Measurements from ENCODE around the gene DHRS12.

DHRS12 gene

DNA sequence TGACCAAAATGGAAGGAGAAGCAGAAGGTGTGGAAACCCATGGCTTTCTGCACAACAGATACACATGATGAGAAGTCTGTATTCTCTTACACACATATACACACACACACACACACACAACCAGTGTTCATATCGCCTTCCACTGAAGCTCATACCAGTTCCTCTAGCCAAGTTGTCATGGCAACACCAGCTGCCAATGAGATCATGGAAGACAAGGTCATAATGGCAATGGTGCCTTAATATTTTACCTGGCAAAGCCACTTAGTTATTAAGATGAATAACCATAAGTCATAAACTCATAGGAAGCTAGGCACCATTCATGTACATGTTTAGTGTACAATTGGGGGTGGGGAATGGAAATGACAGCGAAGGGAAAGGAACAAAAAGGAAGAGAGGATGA lies 2.6 kb upstream of the DHRS12 start:
- DNase-seq, result no peak

DNA sequence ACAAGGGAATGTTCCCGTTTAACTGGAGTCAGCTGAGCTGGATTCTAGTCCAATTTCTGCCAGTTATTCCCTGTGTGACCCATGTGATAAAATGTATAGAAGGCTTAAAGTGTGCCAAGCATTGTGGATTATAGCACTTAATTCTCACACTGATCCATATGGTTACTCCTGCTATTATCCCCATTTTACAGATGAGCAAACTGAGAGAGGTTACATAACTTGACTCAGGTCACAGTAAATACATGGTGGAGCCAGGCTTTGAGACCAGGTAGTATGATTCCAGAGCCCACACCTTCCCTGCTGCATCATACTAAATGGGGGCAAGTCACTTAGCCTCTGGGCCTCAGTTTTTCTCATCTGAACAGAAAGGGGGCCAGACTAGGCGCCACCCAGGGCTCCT lies 2.0 kb upstream of the DHRS12 start:
- DNase-seq, result no peak

DNA sequence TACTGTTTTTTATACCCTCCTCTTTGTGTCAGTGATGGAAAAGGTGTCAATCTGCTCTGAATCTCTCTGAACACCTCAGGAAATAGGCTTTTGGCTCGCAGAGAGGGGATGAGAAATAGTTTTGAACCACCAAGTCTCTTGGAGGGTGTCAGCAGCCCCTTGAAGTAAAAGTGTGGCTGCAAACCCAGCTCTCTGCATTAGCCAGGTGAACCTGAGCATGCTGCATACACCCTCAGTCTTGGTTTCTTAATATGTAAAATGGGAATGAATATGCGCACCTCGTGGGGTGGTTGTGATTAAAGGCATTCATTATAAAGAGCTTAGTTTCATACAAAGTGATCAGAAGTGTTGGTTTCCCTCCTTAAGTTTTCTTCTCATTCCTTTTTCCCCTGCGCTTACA lies 1.4 kb upstream of the DHRS12 start:
- DNase-seq, result no peak

DNA sequence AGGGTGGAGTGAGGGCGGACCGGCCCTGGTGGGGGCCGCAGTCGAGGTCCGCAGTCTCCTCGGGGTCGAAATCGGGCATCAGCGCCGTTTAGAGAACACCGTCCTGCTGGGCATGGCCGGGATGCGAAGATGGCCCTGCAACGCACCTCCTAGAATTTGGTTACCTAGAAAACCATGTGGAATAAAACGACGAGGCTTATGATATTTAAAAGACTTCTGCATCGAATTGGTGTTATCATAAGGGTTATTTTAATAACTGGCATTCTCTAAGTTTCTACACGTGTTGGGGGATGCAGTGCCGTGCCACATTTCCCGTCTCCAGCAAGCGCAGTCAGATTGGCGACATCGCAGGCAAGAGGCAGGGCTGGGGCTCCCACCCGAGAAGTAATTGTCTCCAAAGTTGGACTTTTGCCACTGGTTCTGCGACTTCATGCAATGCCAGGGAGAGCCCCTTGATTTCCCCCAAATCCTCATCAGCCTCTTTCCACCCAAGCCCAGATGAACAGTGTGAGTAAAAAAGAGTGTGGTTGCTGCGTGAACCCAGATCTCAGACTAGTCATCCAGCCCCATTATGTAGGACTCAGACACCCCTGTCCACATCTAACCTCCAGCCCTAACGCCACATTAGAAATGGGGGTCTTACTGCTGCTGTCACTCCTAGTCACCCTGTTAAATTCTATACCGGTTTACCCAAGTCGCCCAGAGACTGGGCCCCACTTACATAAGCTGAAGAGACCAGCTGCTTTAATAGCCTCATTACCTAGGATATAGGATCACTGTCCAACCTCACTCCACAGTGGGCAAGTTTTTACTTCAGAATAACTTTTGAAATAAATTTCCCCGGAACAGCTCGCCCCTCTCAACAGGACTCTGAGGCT lies 571 bp upstream of the DHRS12 start:
- DNase-seq, result peak; percentile 62

DNA sequence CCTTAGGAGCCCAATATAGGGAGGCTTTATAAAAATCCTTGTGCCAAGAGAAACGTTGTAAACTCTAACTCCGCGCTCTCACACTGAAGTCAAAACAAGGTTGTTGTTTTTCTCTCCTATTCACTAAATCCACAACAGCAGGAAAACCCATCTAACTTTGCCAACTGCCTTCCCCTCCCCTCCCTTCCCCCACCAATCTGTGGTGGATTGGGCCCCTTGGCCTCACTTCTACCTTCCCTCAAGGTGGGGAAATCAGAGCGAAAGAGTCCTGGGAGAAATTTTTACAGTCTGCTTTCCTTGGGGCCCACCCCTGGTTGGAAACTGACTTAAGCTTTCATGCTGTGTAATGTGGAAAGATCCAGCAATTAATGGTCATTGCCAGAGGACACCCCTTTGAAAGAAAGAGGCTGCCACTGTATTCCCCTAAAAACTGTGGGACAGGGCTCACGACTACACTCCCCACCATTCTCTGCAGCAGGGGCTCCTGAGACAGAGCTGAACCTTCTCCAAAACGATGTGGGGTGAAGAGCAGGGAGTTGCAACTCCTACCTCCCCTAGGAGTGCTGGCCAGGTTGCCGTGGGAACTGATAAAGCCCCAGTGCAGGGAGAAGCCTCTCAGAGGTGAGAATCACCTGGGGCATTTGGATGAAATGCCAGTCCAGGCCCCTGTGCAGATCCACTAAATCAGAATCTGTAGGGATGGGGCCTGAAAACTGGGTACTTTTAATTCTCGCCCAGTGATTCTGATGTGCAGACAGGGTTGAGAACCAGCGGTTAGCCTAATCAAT lies 1.1 kb downstream of the DHRS12 start:
- no peak for DNase-seq

- no peak for DNase-seq
Measured at GRCh38 chr13:51801631-51802099, 2.3 kb downstream of the DHRS12 start.

GRCh38 chr13:51800486-51800885 lies 3.5 kb downstream of the DHRS12 start:
- no peak for DNase-seq

DNA sequence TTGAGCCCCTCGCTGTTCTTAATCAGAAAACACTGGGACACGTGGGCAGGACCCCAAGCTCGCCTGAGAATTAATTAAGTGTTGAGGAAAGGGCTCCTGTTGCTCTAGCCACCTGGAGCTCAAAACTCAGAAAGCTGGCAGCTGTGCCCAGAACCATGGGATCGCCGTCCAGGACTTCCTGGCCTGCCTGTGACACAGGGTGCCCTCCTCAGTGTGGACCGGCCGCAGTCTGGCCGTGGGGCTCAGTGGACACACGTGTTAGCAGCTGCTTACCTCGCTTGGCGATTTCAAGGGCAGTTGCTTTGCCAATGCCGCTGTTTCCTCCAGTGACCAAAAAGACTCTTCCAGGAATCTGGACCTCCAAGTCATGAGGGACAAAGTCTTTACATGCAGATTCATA lies 4.7 kb downstream of the DHRS12 start:
- no peak for DNase-seq

DNA sequence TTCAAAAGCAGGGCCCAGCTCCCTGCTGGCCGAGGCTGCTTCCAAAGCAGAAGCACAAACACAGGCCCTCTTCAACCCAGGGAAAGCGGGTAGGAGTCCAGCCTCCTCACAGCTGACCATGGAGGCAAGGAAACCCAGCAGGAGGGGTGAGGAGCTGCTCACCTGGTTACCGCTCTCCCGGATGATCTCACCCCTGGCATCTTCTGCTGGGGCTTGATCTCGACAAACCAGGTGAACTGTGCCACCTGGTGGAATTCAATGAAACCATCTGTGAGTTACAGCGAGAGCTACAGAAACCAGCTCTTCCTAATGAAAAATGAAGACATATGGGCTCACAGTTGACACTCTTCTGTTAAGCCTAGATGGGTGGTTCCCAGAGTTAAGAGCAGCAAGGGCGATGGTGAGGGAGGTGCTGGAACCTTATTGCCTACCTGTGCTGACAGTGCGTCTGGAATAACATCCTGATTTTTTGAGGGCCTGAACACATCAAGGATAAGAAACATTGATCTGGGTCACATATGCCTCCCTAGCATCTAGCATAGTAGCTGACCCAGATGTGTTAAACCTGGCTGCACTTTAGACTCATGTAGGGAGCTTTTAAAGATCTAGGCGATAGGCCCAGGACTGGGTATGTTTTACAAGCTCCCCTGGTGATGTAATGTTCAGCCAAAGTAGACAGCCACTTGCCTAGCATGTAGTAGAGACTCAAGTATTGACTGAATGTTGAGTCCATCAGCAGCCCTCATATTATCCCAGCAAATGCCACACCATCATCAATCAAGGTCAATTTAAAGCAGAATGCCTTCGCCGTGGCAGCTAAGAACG lies 6.1 kb downstream of the DHRS12 start:
- DNase-seq, result peak; percentile 70

DNA sequence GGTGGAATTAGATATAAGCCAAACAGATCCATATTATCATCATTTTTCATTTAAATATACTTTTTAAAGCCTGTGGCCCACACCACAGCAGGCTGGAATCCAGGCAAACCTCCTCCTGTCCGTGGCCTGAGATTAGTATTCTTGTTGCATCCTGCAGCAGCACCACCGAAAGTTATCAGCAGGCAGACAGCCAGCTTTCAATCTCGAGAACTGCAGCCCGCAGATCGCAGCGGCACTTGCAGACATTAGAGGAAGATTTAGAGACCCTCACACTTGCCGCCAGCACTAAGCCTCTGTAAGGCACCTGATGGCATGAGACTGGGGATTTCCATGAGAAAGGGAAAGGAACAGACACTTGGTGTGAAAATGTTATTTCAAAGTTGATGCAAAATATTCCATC lies 7.4 kb downstream of the DHRS12 start:
- no peak for DNase-seq

DNA sequence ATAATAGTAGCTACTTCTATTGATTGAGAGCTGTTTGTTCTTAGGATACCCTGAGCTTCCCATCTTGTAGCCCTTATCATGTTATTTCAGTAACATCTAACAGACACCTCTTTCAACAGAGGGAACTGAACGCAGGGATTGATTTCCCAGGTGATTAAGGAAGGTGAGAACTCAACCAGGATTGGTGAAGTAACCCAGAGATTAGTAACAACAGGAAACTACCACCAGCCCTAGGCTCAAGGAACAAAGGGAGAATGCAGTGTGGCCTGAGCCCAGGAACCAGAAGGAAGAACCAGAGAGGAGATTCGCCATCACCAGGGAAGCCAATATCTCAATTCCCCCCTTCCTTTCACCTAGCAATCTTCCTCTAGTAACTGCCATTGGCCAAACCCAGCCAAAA lies 8.5 kb downstream of the DHRS12 start:
- DNase-seq, result no peak

DNA sequence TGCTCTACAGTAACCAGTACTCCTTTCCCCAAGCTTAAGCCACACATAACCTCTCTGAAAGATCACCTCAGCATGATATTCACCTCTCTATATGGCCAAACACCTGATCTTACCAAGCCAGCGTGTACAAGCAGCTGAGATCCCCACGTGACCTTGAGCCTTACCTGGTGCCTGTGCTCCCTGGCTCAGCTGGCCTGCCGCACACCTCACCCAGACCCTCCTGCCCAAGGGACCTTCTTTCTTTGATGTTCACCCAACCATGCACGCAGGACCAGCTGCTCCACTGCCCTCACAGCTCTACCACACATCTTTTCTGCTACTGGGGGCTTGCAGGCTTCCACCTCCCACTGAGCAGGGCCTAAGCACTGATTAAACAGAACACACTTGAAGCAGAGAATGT lies 9.0 kb downstream of the DHRS12 start:
- no peak for DNase-seq

DNA sequence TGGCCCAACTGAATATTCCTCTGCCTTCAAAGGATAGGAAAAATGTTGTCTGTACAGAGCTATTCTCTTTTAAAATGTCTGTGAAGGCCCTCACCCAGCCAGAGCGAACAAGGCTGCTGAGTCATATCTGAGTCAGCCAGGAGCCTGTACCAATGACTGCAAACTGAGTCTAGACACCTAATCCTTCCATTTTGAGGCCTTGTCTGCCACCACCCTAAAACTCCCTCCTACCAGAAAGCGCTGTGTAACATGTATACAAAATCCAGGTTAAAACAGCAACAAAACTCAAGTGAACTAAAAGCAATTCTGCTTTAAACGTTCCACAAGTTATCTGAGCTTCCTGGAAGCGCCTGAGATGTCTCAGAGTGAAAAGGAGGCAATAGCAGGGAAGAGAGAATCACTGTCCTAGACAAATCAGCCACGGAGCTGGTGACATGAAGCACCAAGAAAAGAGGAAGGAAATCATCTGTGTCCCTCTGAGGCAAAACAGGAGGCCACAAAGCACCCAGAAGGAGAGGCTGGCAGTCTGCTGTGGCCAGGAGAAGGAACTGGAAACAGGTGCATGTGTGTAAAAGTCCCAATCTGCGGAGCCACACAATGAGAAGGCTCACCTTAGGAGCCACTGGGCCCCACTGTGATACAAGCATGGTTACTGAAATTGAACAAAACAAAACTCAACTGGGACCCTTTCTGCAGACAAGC lies 10.2 kb downstream of the DHRS12 start:
- DNase-seq, result peak; percentile 76

DNA sequence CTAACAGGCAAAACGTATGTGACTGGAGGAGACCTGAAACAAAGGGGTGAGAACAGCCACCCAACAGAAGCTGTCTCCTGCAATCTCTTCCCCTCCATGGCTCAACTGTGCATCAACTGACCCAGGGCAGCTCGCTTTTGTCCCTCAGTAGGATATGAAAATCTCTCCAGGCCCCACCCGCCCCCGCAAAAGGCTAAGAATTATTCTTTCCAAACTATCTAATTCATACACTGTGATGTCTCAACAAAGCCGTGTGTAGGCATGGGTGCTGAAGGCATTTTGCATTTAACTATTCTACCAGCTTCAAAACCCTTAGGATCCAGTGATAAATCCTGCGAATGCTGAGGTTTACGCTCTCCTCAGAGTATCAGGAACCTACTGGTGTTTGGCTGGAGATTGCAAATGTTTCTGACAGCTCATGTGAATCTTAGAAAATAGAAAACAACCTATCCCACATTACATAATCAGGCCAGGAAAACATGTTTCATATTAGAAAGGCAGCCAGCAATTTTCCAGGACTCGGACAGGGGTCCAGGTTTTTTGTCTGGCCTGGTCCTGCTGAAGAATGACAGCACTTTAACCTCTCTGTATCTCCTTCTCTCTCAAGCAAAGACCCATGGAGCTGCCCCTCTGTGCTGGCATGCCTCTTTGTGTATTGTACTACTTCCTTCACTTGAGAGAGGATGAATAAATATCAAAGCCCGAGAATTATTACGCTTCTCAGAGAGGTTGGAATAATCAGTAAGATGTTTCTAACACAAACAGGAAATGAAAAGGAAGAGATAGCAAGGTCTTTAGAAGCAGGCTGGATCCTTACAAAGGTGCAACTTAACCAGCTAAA lies 17.3 kb downstream of the DHRS12 start:
- DNase-seq, result no peak

DNA sequence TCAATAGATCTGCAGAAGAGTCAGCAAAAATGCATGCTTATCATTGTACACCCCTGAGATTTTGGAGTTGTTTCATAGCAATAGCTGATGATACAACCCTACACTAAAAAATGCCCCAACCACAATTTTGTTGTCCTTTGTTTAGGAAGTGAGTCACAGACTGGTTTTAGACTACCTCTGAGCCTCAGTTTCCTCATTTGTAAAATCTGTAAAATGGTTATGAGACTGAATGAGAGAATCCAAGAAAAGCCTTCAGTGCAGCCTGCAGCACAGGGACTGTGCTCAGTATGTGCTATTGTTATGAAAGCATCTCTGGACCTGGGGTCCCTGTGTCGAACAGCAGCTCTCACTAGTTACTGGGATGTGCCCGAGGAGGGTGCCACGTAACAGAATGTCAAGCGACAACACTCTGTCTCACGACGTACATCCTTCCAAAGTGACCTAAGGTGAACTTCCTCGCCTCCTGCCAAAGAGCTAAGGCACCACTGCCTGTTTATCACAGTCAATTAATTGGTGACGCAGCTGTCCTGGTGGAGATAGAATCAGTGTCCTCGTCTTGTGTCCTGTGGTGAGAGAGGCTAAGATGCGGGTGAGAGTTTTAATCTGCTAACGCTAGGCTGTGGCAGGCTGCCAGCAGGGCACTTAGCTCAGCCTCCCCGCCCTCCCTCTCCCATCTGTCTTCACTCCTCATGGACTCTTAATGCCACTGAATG lies 18.1 kb downstream of the DHRS12 start:
- no peak for DNase-seq

GRCh38 chr13:51784097-51784496 lies 19.9 kb downstream of the DHRS12 start:
- no peak for DNase-seq

DNA sequence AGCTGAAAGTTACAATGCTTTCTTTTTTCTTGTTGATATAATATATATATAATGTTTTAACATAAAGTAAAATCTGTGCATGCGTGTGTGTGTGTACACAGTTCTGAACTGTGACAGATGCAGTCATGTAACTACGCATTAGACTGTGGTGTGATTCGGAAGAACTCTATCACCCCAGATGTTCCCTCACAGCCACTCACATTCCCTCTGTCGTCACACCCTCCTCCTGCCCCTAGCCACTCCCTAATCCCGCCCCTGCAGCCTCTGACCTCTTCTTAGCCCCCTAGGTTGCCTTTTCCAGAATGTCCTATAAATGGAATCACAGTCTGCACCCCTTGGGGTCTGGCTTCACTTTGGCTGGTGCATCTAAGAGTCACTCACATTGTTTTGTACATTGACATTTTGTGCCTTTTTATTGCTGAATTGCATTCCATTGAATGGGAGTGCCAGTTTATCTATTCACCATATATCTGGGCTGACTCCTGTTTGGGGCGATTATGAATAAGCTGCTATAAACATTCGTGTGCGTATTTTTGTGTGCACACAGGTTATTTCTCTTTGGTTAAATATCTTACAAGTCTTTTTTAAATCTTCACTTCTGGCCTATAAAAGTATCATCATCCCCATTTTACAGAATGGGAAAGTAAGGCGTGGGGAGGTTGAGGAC lies 20.4 kb downstream of the DHRS12 start:
- no peak for DNase-seq

GRCh38 chr13:51782026-51782710 lies 21.8 kb downstream of the DHRS12 start:
- DNase-seq, result no peak

- DNase-seq, result peak; percentile 34
Measured at GRCh38 chr13:51781246-51782022, 22.5 kb downstream of the DHRS12 start.
